HG02642 (cell line): Measurements from ENCODE around the gene NKPD1.

Source experiments
- ATAC-seq: cut with Tn5 transposase; IDR thresholded peaks from one replicate; pipeline ENCODE4 v1.9.1; 2021; ENCODE audit warnings: mild to moderate bottlenecking; ENCODE audit not compliant: unreplicated experiment, poor library complexity

The NKPD1 gene

GRCh38 chr19:45121827-45122345, 38.9 kb downstream of the NKPD1 start:
- no peak for ATAC-seq

GRCh38 chr19:45119582-45119981, 41.2 kb downstream of the NKPD1 start:
- no peak for ATAC-seq

GRCh38 chr19:45118591-45119355, 42.0 kb downstream of the NKPD1 start:
- ATAC-seq = peak; percentile 43

- peak; percentile 13 for ATAC-seq
Observed at GRCh38 chr19:45118106-45118505, 42.7 kb downstream of the NKPD1 start.

- ATAC-seq = no peak
Observed at GRCh38 chr19:45117671-45118070, 43.1 kb downstream of the NKPD1 start.

- ATAC-seq = peak; percentile 43
Observed at GRCh38 chr19:45117167-45117594, 43.6 kb downstream of the NKPD1 start.

GRCh38 chr19:45115809-45116615, 44.8 kb downstream of the NKPD1 start:
- no peak for ATAC-seq

- no peak for ATAC-seq
Observed at GRCh38 chr19:45114116-45114515, 46.7 kb downstream of the NKPD1 start.

GRCh38 chr19:45113628-45114027, 47.2 kb downstream of the NKPD1 start:
- no peak for ATAC-seq

GRCh38 chr19:45112111-45112827, 48.5 kb downstream of the NKPD1 start:
- no peak for ATAC-seq
